ENCODE data around the gene ALG3. TPM values are rescaled to one million over a fixed set of nuclear protein-coding genes. Genes with fewer than 3 reads are reported as not detected.

The ALG3 gene
- total and polyA plus RNA-seq, 9 of the 15 experiments (the other 6 are each of a cell fraction or from before 2014, with no cell fraction given) = 37.5 to 107 (median 80.1) TPM

DNA sequence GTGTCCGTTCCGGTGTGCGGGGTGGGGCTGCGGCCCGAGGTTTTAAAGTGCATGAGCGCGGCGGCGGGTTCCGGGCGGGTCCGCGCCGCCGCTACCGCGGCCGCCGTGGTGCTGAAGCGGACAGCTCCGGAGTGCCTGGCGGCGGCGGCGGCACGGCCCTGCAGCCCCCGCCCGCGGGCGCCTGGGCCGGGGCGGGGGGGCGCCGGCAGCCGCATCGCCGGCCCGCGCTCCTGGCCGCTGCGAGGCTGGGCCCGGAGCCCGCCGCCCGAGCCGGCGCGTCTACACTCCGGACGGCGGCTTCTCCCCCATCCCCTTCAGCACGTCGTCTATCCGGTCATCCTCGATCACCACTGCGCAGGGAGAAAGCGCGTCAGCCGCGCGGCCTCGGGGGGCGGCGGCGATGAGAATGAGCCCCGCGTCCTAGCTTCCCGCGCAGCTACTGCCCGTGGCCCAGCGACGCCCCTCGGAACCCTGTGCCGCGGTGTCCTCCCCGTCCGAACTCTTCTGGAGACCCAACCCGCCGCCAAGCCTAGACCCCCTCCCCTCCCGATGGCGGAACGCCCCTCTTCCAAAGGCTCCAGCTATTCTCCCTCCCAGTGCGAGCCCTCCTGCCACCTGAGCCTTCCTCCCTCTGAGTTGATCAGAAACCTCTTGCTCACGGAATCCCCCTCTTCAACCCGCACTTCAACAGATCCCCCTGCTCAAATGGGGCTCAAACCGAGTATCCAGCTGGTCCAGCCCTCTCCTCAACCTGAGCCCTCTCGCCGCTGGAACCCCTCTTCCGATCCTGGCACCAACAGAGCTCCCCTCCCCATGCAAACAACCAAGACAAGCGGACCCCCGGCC lies 11.3 kb upstream of the ALG3 start (continued):
- TF ChIP-seq, protein P1, sequence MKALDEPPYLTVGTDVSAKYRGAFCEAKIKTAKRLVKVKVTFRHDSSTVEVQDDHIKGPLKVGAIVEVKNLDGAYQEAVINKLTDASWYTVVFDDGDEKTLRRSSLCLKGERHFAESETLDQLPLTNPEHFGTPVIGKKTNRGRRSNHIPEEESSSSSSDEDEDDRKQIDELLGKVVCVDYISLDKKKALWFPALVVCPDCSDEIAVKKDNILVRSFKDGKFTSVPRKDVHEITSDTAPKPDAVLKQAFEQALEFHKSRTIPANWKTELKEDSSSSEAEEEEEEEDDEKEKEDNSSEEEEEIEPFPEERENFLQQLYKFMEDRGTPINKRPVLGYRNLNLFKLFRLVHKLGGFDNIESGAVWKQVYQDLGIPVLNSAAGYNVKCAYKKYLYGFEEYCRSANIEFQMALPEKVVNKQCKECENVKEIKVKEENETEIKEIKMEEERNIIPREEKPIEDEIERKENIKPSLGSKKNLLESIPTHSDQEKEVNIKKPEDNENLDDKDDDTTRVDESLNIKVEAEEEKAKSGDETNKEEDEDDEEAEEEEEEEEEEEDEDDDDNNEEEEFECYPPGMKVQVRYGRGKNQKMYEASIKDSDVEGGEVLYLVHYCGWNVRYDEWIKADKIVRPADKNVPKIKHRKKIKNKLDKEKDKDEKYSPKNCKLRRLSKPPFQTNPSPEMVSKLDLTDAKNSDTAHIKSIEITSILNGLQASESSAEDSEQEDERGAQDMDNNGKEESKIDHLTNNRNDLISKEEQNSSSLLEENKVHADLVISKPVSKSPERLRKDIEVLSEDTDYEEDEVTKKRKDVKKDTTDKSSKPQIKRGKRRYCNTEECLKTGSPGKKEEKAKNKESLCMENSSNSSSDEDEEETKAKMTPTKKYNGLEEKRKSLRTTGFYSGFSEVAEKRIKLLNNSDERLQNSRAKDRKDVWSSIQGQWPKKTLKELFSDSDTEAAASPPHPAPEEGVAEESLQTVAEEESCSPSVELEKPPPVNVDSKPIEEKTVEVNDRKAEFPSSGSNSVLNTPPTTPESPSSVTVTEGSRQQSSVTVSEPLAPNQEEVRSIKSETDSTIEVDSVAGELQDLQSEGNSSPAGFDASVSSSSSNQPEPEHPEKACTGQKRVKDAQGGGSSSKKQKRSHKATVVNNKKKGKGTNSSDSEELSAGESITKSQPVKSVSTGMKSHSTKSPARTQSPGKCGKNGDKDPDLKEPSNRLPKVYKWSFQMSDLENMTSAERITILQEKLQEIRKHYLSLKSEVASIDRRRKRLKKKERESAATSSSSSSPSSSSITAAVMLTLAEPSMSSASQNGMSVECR (CRISPR knock-in tag; IDR thresholded peaks at IDR 0.05) = no peak
- TF ChIP-seq SIN3A (IDR thresholded peaks at IDR 0.05; ENCODE audit: borderline replicate concordance in 2 of 2, control insufficient read depth in 1 of 2, low read depth in 2 of 2, low read length in 2 of 2) (peak in 1 of 2 experiments; percentile 93; a peak in 1 of 4 replicates), ZNF589 (CRISPR knock-in tag; IDR thresholded peaks at IDR 0.05; ENCODE audit: low read depth) (no peak), MEIS2 (IDR thresholded peaks at IDR 0.05; ENCODE audit: partially characterized antibody) (no peak), SREBF2 (CRISPR knock-in tag; IDR thresholded peaks at IDR 0.05) (no peak), BCL6 (CRISPR knock-in tag; IDR thresholded peaks at IDR 0.05) (no peak), TBL1XR1 (IDR thresholded peaks at IDR 0.05; ENCODE audit: low read length in 2 of 2) (no peak), CC2D1A (IDR thresholded peaks at IDR 0.05) (no peak), LCOR (CRISPR knock-in tag; IDR thresholded peaks at IDR 0.05) (no peak), POLR2H (tag; IDR thresholded peaks at IDR 0.05; ENCODE audit: low read depth) (no peak), CHD2 (IDR thresholded peaks at IDR 0.05; ENCODE audit: low read depth, low read length) (no peak), GATA2 (CRISPR knock-in tag; IDR thresholded peaks at IDR 0.05) (no peak), SIN3B (IDR thresholded peaks at IDR 0.05; ENCODE audit: low read depth) (no peak), HDAC6 (IDR thresholded peaks at IDR 0.05; ENCODE audit: low read depth, low read length) (no peak)
- TF ChIP-seq, protein P2, sequence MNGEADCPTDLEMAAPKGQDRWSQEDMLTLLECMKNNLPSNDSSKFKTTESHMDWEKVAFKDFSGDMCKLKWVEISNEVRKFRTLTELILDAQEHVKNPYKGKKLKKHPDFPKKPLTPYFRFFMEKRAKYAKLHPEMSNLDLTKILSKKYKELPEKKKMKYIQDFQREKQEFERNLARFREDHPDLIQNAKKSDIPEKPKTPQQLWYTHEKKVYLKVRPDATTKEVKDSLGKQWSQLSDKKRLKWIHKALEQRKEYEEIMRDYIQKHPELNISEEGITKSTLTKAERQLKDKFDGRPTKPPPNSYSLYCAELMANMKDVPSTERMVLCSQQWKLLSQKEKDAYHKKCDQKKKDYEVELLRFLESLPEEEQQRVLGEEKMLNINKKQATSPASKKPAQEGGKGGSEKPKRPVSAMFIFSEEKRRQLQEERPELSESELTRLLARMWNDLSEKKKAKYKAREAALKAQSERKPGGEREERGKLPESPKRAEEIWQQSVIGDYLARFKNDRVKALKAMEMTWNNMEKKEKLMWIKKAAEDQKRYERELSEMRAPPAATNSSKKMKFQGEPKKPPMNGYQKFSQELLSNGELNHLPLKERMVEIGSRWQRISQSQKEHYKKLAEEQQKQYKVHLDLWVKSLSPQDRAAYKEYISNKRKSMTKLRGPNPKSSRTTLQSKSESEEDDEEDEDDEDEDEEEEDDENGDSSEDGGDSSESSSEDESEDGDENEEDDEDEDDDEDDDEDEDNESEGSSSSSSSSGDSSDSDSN (IDR thresholded peaks at IDR 0.05; ENCODE audit: borderline replicate concordance in 1 of 2, low read depth in 2 of 2, low read length in 2 of 2) = no peak; a peak in 1 of 4 replicates

Measured in K562 (cell line).